ENCODE data around the gene TEX12. TPM values are rescaled to one million over a fixed set of nuclear protein-coding genes. Genes with fewer than 3 reads are reported as not detected.

TEX12 gene
- total RNA-seq, 1 donor from 2014 or later = not detected

DNA sequence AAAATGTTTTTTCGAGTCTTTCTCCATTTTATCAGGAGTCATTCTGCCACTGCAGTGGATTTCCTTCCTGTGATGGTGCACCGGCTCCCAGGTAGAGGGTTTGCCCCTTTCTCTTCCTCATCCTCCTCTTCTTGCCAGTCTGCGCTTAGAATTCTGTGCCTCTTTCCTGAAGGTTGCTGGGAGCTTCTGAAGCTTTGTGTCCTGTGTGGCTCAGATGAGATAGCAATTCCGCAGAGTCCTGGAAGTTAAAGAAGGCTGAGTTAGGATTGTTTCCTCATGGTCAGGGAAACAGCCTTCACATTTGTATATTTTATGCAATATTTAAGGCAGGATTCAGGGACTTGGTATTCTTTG, 8.4 kb downstream of the TEX12 start:
- Mint-ChIP-seq H3K4me1 (ENCODE audit: unreplicated experiment) (peaks cover 3% of the 10 kb centered on the region), H3K27ac (ENCODE audit: unreplicated experiment) (peak overlapping the region; percentile 98), H3K9me3 (ENCODE audit: unreplicated experiment) (no peaks in the 10 kb centered on the region), H3K4me3 (ENCODE audit: unreplicated experiment) (peak overlapping the region; percentile 81), H3K36me3 (ENCODE audit: low read depth, unreplicated experiment) (no peaks in the 10 kb centered on the region), H3K27me3 (ENCODE audit: unreplicated experiment) (peaks cover 1% of the 10 kb centered on the region)
- no peak for DNase-seq (ENCODE audit: low spot score)
- TF ChIP-seq, protein P1, sequence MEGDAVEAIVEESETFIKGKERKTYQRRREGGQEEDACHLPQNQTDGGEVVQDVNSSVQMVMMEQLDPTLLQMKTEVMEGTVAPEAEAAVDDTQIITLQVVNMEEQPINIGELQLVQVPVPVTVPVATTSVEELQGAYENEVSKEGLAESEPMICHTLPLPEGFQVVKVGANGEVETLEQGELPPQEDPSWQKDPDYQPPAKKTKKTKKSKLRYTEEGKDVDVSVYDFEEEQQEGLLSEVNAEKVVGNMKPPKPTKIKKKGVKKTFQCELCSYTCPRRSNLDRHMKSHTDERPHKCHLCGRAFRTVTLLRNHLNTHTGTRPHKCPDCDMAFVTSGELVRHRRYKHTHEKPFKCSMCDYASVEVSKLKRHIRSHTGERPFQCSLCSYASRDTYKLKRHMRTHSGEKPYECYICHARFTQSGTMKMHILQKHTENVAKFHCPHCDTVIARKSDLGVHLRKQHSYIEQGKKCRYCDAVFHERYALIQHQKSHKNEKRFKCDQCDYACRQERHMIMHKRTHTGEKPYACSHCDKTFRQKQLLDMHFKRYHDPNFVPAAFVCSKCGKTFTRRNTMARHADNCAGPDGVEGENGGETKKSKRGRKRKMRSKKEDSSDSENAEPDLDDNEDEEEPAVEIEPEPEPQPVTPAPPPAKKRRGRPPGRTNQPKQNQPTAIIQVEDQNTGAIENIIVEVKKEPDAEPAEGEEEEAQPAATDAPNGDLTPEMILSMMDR (IDR thresholded peaks at IDR 0.05; ENCODE audit: unreplicated experiment) = no peak

DNA sequence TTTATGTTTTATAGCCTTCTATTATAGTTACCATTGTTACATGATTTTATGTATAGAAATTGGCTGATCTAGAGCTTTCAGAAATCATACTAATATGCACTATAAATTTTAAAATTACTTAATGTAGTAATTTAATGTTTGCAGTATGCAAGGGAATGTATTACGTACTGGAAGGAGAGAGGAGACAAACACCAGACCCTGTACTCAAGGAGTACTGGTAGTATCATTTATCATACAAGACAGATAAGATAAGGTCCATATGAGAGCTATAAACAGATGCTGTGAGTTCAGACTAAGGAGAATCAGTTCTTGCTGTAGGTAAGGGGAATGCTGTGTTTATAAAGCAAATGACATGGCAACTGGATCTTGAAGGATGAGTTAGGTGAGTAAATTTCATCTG, 8.9 kb downstream of the TEX12 start:
- DNase-seq (ENCODE audit: low spot score) = no peak
- Mint-ChIP-seq H3K27me3 (ENCODE audit: unreplicated experiment) (peaks cover 1% of the 10 kb centered on the region), H3K4me3 (ENCODE audit: unreplicated experiment) (no peak overlapping the region), H3K36me3 (ENCODE audit: low read depth, unreplicated experiment) (no peaks in the 10 kb centered on the region), H3K9me3 (ENCODE audit: unreplicated experiment) (no peaks in the 10 kb centered on the region), H3K27ac (ENCODE audit: unreplicated experiment) (peak overlapping the region; percentile 98), H3K4me1 (ENCODE audit: unreplicated experiment) (peaks cover 3% of the 10 kb centered on the region)
- TF ChIP-seq, protein P1 (IDR thresholded peaks at IDR 0.05; ENCODE audit: unreplicated experiment) = no peak

DNA sequence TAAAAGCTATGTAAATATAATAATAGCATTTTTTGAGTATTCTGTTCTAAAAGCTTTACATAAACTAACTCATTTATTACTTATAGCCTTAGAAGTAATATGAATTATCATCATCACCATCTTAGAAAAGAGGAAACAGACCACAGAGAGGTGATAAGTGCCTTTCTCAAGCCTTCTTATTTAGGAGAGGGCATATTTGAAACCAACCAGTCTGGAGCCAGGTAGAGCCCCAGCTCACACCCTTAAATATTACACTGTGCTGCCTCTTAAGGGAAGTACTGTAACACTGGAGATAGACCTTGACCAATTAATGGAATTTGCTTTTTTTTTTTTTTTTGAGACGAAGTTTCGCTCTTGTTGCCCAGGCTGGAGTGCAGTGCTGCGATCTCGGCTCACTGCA, 10.4 kb downstream of the TEX12 start:
- peaks cover 3% of the 10 kb centered on the region for H3K4me1 Mint-ChIP-seq (ENCODE audit: unreplicated experiment)
- H3K27ac Mint-ChIP-seq (ENCODE audit: unreplicated experiment) = no peak overlapping the region
- H3K36me3 Mint-ChIP-seq (ENCODE audit: low read depth, unreplicated experiment) = no peaks in the 10 kb centered on the region
- DNase-seq (ENCODE audit: low spot score) = no peak
- TF ChIP-seq, protein P1 (IDR thresholded peaks at IDR 0.05; ENCODE audit: unreplicated experiment) = no peak
- peaks cover 3% of the 10 kb centered on the region for H3K27me3 Mint-ChIP-seq (ENCODE audit: unreplicated experiment)
- H3K4me3 Mint-ChIP-seq (ENCODE audit: unreplicated experiment) = no peak overlapping the region
- no peaks in the 10 kb centered on the region for H3K9me3 Mint-ChIP-seq (ENCODE audit: unreplicated experiment)

DNA sequence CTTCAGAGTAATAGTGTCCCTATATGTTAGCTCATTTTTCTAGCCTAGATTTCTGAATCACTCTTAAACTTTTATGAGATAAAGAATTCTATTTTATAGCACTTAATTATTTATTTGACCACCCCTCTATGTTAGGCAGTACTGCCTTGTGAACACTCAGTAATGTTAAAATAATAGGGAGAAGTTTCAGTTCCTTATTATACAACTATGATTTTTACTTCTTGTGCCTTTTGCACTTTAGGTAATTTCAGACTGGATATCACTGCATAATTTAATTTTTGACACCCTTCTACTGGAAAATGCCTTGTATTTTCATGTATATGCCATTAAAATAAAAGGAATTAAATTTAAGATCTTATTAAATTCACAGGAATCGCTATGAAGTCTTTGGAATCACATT, 11.3 kb downstream of the TEX12 start:
- Mint-ChIP-seq H3K27ac (ENCODE audit: unreplicated experiment) (no peak overlapping the region), H3K4me3 (ENCODE audit: unreplicated experiment) (no peak overlapping the region), H3K4me1 (ENCODE audit: unreplicated experiment) (peaks cover 3% of the 10 kb centered on the region), H3K36me3 (ENCODE audit: low read depth, unreplicated experiment) (no peaks in the 10 kb centered on the region), H3K27me3 (ENCODE audit: unreplicated experiment) (peaks cover 3% of the 10 kb centered on the region), H3K9me3 (ENCODE audit: unreplicated experiment) (no peaks in the 10 kb centered on the region)
- no peak for DNase-seq (ENCODE audit: low spot score)
- TF ChIP-seq, protein P1 (IDR thresholded peaks at IDR 0.05; ENCODE audit: unreplicated experiment) = no peak

DNA sequence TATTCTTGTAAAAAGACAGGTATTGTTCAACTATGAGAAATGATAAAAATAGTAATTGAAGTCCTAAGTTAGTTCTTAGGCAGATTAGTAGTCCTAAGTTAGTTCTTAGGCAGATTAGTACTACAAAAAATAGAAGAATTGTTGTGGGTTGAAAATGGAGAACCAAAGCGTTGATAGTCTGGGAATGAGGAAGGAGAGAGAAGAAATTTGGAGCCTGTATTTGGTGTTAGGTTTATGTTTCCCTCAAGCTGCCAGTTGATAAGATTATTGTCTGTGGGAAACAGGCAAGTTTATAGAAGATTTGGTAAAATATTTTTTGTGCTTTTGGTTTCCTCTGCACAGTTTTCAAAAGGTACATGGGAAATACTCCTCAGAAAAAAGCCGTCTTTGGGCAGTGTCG, 11.8 kb downstream of the TEX12 start:
- Mint-ChIP-seq H3K36me3 (ENCODE audit: low read depth, unreplicated experiment) (no peaks in the 10 kb centered on the region), H3K4me3 (ENCODE audit: unreplicated experiment) (no peak overlapping the region), H3K9me3 (ENCODE audit: unreplicated experiment) (no peaks in the 10 kb centered on the region), H3K27ac (ENCODE audit: unreplicated experiment) (no peak overlapping the region), H3K4me1 (ENCODE audit: unreplicated experiment) (peaks cover 3% of the 10 kb centered on the region), H3K27me3 (ENCODE audit: unreplicated experiment) (peaks cover 3% of the 10 kb centered on the region)
- TF ChIP-seq, protein P1 (IDR thresholded peaks at IDR 0.05; ENCODE audit: unreplicated experiment) = no peak
- DNase-seq (ENCODE audit: low spot score) = no peak
